GM19099 (cell line): ENCODE results near the gene CDK5.

Experiments
- POLR2A ChIP-seq: IDR thresholded peaks from 3 replicates; pipeline ENCODE4 v1.6.1; 2011; ENCODE audit warnings: low read depth; ENCODE audit not compliant: insufficient read length; ENCODE audit errors: extremely low read depth

The CDK5 gene

DNA sequence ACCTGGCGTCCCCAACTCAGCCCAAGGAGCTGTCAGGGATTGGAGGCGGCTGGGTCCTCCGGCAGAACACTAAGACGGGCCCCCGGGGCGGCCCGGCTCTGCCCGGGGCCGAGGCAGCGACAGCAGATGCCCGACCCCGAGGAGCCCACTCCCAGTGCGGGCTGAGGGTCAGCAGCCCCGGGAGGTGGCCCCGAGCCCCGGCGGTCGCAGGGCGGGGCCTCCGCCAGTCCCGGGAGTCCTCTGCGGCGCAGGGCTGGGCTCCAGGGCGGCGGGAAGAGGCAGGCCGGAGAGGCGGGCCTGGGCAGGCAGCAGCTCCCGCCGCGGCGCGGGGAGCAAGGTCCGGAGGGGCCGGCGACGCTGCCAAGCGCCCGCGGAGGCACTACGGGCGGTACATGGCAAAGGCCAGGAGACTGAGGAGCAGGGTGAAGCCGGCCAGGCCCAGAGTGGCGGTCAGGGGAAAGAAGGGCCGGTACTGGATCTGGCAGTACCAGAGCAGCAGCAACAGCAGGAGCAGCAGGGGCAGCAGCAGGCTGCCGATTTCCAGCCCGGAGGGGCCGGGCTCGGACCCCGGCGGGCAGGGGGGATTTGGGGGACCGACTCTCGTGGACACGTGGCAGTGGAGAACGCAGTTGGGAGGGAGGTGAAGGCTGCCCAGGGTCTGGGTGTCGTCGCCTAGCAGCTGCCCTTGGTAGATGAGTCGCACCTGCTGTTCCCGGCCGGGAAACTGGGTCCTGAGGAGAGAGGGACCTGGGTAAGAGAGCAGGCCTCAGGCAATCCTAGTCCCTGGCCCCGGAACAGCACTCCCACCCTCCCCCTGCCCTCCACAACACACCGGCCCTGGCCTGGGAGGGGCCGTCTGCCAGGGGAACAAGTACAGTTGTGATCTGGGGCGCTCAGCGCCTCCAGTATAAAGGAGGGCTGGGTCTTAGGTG lies 23.7 kb upstream of the CDK5 start:
- no peak for TF ChIP-seq POLR2A

GRCh38 chr7:151080522-151081169 lies 22.9 kb upstream of the CDK5 start, which contains the start of gene FASTK:
FASTK (minus strand) TSS chr7:151080809; CDS start chr7:151080766, 43 bp downstream.
- TF ChIP-seq POLR2A = peak; percentile 87

DNA sequence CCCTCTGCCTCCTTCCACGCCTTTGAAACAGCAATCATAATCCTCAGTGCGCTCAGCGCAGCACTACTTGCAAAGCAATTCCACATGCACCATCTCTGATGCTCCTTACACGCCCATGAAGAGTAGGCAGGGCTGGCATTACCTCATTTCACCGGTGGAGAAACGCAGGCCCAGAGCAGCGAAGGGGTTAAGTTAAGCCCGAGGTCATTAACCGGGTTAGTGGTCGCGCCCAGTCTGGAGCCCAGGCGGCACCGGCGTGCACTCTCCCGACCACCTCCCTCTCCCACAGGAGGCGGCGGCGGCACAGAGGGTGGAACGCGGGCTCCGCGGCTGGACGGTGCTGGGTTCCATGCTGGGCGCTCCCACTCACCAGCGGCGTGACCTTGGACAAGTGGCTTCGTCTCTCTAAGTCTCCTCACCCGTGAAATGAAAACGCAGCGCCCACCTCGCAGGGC lies 22.4 kb upstream of the CDK5 start:
- TF ChIP-seq POLR2A = no peak

DNA sequence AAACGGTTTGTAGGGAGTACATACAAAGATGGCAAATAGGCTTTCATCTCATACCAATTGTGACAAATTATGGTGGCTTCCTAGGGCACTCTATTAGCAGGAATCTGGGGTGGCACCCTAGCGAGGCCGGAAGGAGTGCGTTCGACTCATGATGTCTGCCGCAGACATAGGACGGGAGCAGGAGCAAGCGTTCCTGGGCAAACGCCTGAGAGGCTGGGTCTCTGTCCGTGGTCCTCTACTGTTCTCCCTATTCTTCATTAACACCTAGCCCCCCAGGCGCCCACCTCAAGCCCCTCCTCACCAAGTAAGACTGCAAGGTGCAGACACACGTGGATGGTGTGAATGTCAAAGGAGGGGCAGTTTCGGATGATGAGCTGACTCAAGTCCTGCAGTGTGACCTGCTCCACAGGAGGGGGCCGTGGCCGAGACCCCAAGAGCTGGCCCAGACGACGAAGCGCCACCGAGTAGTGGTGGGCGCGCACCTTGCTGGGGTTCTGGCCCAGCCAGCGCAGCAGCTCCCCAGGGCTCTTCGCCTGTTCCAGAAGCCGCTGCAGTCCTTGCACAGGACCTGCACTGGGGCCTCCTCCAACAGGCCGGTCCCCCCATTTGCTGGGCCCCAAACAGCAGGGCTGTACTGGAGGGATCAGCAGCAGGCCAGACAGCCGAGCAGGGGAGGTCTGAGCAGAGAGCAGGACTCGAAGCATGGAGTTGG lies 21.7 kb upstream of the CDK5 start:
- no peak for TF ChIP-seq POLR2A

DNA sequence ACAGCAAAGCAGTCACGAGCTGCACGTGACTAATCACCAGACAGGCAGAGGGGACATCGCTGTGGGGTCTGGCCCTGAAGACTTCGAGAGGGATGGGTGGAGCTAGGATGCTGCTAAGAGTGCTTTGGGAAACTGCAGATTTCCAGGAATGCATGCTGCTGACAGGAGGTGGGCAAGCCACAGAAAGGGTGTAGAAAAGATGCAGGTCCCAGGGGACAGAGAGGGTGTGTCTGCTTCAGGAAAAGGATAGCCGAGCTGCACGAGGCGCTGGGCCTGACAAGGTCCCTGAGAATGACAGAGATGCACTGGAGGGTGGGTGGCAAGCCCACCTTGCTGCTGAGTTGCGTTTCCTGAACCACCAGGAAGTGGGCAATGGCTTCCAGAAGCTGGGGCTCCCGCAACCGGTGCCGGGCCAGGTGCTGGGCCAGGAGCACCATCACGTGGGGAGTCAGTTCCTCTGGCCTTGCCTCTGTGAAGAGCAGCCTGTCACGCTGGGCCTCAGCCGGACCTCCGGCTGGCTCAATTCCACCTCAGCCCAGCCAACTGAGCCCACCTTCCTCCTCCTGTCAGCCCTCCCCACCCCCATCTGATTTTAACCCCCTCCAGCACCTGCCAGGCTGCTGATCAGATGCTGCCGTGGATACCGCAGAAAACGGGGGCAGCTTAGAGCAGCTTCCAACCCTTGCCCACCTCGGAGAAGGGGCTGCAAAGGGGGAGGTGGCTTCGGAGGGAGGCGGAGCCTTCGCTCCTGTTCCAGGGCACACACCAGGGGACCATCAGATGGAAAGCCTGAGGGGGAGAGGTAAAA lies 20.7 kb upstream of the CDK5 start:
- no peak for TF ChIP-seq POLR2A

- no peak for TF ChIP-seq POLR2A
These were observed 20.1 kb upstream of the CDK5 start for GRCh38 chr7:151077705-151078232.

- TF ChIP-seq POLR2A = no peak
These were observed 19.4 kb upstream of the CDK5 start for GRCh38 chr7:151076863-151077704.

GRCh38 chr7:151075978-151076426 lies 18.3 kb upstream of the CDK5 start:
- TF ChIP-seq POLR2A = no peak

DNA sequence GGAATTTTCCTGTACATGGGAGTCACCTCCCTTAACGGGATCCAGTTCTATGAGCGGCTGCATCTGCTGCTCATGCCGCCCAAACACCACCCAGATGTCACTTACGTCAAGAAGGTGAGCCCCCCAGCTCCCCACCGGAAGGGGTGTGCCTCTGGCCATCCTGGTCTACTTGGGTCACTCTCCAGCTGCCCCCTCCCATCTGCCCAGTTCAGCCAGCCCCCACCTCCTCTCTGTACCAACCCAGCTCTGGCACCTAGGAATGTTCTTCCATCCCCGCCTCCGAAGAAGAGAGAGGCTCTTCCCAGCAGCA lies 17.9 kb upstream of the CDK5 start:
- no peak for TF ChIP-seq POLR2A

DNA sequence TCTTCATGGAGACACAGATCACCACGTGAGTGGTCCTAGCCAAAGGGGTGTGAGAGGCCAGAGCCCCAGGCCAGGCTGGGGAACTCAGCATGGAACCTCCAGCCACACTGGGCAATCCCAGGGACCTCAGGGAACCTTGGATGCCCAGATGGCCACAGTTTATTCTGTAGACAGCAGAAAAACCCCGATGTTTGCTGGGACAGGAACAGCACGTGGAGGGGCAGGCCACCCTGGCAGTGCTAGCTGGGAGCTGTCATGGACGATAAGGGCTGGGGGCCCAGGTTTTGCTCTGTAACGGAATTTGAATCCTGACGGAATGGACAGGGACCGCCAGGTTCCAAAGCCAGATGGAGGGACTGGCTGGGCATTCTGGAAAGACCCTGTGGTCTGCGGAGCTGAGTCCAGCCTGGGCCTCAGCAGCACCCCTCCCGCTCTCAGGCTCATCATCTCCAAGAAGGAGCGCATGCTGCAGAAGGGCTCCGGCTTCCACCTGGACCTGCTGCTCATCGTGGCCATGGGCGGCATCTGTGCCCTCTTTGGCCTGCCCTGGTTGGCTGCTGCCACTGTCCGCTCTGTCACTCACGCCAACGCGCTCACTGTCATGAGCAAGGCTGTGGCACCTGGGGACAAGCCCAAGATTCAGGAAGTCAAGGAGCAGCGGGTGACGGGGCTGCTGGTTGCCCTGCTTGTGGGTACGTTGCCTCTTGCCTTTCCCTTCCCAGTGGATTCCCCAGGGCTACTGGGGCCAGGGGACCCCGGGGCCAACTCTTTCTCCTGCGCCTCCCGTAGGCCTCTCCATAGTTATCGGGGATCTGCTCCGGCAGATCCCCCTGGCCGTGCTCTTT lies 17.3 kb upstream of the CDK5 start:
- TF ChIP-seq POLR2A = no peak

DNA sequence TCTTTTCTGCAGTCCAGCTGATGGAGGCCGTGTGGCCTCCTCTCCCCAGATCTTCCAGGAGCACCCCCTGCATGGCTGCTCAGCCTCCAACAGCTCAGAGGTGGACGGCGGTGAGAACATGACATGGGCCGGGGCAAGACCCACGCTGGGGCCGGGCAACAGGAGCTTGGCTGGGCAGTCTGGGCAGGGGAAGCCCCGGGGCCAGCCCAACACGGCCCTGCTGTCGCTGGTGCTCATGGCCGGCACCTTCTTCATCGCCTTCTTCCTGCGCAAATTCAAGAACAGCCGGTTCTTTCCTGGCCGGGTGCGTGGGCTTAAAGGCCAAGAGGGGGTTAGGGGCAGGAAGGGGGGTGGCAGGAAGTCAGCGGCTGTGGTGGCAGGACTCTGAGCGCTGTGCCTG lies 16.3 kb upstream of the CDK5 start:
- no peak for TF ChIP-seq POLR2A

DNA sequence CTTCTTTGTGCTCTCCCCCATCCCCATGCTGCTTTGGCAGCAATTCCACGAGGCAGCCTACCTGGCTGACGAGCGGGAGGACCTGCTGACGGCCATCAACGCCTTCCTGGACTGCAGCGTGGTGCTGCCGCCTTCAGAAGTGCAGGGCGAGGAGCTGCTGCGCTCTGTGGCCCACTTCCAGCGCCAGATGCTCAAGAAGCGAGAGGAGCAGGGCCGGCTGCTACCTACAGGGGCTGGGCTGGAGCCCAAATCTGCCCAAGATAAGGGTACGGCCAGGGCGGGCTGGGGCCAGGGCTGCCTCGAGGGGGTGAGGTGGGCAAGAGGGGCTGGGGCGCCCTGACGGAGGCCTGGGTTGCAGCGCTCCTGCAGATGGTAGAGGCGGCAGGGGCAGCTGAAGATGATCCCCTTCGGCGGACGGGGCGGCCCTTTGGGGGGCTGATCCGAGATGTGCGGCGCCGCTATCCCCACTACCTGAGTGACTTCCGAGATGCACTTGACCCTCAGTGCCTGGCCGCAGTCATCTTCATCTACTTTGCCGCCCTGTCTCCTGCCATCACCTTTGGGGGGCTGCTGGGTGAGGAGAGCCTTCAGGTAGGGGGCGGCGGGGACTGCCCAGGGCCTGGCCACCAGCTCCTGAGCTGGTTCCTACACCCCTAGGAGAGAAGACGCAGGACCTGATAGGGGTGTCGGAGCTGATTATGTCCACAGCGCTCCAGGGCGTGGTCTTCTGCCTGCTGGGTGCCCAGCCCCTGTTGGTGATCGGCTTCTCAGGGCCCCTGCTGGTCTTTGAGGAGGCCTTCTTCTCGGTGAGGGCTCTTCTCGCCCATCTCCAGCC lies 13.6 kb upstream of the CDK5 start:
- no peak for TF ChIP-seq POLR2A

- TF ChIP-seq POLR2A = no peak
These were observed 12.9 kb upstream of the CDK5 start for GRCh38 chr7:151070574-151070960.
